Naive thymus-derived CD8-positive, alpha-beta T cell (primary cell): ENCODE results near the gene PCSK4. TPM values are rescaled to one million over a fixed set of nuclear protein-coding genes. Genes with fewer than 3 reads are reported as not detected.
"Not testable (repeated sequence)": the region's sequence is repeated elsewhere in the genome, so short reads cannot be mapped to it uniquely, and the experiment has no call there.

Experiments used
- ATAC-seq, 2 donors: fragments of 150-1000 bp; cut with Tn5 transposase in 1 of 2; sonication (Bioruptor Pico), chemical (Tn5 transposase) in 1 of 2; 1 replicate in 1 of 2; 2 replicates in 1 of 2; pipeline ENCODE4 v1.10.0; 2021; ENCODE audit warnings: mild to moderate bottlenecking in 2 of 2, moderate library complexity in 2 of 2
- POLR2A ChIA-PET: fragments of 350-600 bp; sonication (Branson Sonifier 250); formaldehyde crosslinking; loops from one replicate; lab custom pipeline; 2021; ENCODE audit warnings: antibody characterized with exemption; lab: Charles Lee
- DNase-seq, 10 donors: peaks; one replicate each; pipeline versions ENCODE4 v3.0.0 to v3.0.0-alpha.2; 2020 to 2022
- H3K27ac Mint-ChIP-seq, 10 donors: one replicate each; pipeline ENCODE4 v1.8.0; 2020 to 2022; ENCODE audit warnings: mild to moderate bottlenecking in 10 of 10, mixed read lengths in 10 of 10, moderate library complexity in 4 of 10, inconsistent platforms in 1 of 10
- H3K27me3 Mint-ChIP-seq, 5 donors: one replicate each; pipeline ENCODE4 v1.8.0; 2021 to 2022; ENCODE audit warnings: mixed read lengths in 5 of 5
- H3K36me3 Mint-ChIP-seq, 3 donors: one replicate each; pipeline ENCODE4 v1.8.0; 2020 to 2022; ENCODE audit warnings: mixed read lengths in 3 of 3, mild to moderate bottlenecking in 2 of 3, inconsistent platforms in 1 of 3
- H3K4me1 Mint-ChIP-seq, 4 donors: one replicate each; pipeline ENCODE4 v1.8.0; 2021 to 2022; ENCODE audit warnings: mixed read lengths in 4 of 4
- H3K4me3 Mint-ChIP-seq, 10 donors: one replicate each; pipeline ENCODE4 v1.8.0; 2020 to 2022; ENCODE audit warnings: mild to moderate bottlenecking in 10 of 10, mixed read lengths in 10 of 10, moderate library complexity in 6 of 10, inconsistent platforms in 1 of 10
- H3K9me3 Mint-ChIP-seq, 9 donors: one replicate each; pipeline ENCODE4 v1.8.0; 2020 to 2022; ENCODE audit warnings: mixed read lengths in 9 of 9, mild to moderate bottlenecking in 3 of 9, inconsistent platforms in 1 of 9, moderate library complexity in 1 of 9
- polyA plus RNA-seq, 3 donors: library from polyadenylated mRNA; unstranded; fragments of 300-500 nt; fragmentation: Illumina TruSeq; gene quantifications; one replicate each; pipeline ENCODE4 v1.2.3, GENCODE V29; 2021
- total RNA-seq, 8 experiments: library from RNA in 2 of 8; stranded (reverse) in 2 of 8; gene quantifications; one replicate each; pipeline ENCODE4 v1.2.3 and lab custom pipeline; 2021 to 2026

The PCSK4 gene
- total and polyA plus RNA-seq, 5 experiments from 2014 or later: 0.35 to 12.0 (median 1.3) TPM

GRCh38 chr19:1478934-1479707, 11.0 kb downstream of the PCSK4 start, which contains the start of gene C19orf25:
Gene C19orf25 (minus strand): TSS chr19:1479215. CDS start chr19:1478903, 312 bp downstream.
- POLR2A ChIA-PET: interaction anchor here (0.6 to 2.3 kb wide), 3 partner anchors 12 to 74 kb away, joined by 3 to 14 read pairs (median 3); partner anchors contain the start of gene REEP6
- H3K4me1 Mint-ChIP-seq: peaks cover 7 to 24% (median 16%) of the 10 kb centered on the region in 4 donors
- no peaks in the 10 kb centered on the region for H3K27me3 Mint-ChIP-seq
- DNase-seq: peak; percentile 82 to 94 (median 86)
- peak; percentile 96 to 98 for ATAC-seq
- H3K36me3 Mint-ChIP-seq: peaks cover 0 to 9% (median 2%) of the 10 kb centered on the region in 3 donors
- peak within 1 kb of the TSS; percentile 93 to 99 (median 97) for H3K27ac Mint-ChIP-seq
- H3K9me3 Mint-ChIP-seq: no peaks in the 10 kb centered on the region
- peak within 1 kb of the TSS; percentile 96 to 100 (median 98) for H3K4me3 Mint-ChIP-seq

- not testable (repeated sequence) for DNase-seq, H3K36me3 Mint-ChIP-seq, ATAC-seq, H3K27me3 Mint-ChIP-seq, H3K9me3 Mint-ChIP-seq
- peak overlapping the region in 8 of 10 donors; percentile 18 to 86 (median 60) for H3K4me3 Mint-ChIP-seq
- H3K27ac Mint-ChIP-seq: peak overlapping the region in 2 of 10 donors; percentile 29 to 43
- H3K4me1 Mint-ChIP-seq: peaks cover 11 to 29% (median 19%) of the 10 kb centered on the region in 4 donors
- POLR2A ChIA-PET: interaction anchor here (0.6 kb wide), 1 partner anchor 14 kb away, joined by 3 read pairs; the partner anchor contains the start of gene REEP6
Measured at GRCh38 chr19:1477056-1477455, 13.1 kb downstream of the PCSK4 start.

GRCh38 chr19:1475751-1476437, 14.3 kb downstream of the PCSK4 start:
- no peaks in the 10 kb centered on the region for H3K27me3 Mint-ChIP-seq
- H3K27ac Mint-ChIP-seq: peak overlapping the region in 1 of 10 donors; percentile 32
- H3K4me1 Mint-ChIP-seq: peaks cover 13 to 37% (median 26%) of the 10 kb centered on the region in 4 donors
- ATAC-seq (no peak), DNase-seq (peak in 1 of 10 donors; percentile 18)
- H3K36me3 Mint-ChIP-seq: peaks cover 0 to 9% (median 2%) of the 10 kb centered on the region in 3 donors
- H3K9me3 Mint-ChIP-seq: no peaks in the 10 kb centered on the region
- POLR2A ChIA-PET: no interaction called here
- no peak overlapping the region for H3K4me3 Mint-ChIP-seq

- H3K4me3 Mint-ChIP-seq: peak overlapping the region in 1 of 10 donors; percentile 51
- peak overlapping the region in 1 of 10 donors; percentile 51 for H3K27ac Mint-ChIP-seq
- no peaks in the 10 kb centered on the region for H3K27me3 Mint-ChIP-seq
- ATAC-seq: no peak
- H3K4me1 Mint-ChIP-seq: peaks cover 14 to 39% (median 30%) of the 10 kb centered on the region in 4 donors
- peaks cover 0 to 9% (median 2%) of the 10 kb centered on the region in 3 donors for H3K36me3 Mint-ChIP-seq
- H3K9me3 Mint-ChIP-seq: no peaks in the 10 kb centered on the region
- no peak for DNase-seq
- POLR2A ChIA-PET: interaction anchor here (1.1 kb wide), 1 partner anchor 16 kb away, joined by 3 read pairs; the partner anchor contains the start of gene REEP6
Measured at GRCh38 chr19:1474765-1475351, 15.3 kb downstream of the PCSK4 start.

GRCh38 chr19:1474011-1474764, 16.0 kb downstream of the PCSK4 start:
- H3K4me1 Mint-ChIP-seq: peaks cover 13 to 36% (median 28%) of the 10 kb centered on the region in 4 donors
- ATAC-seq (no peak), DNase-seq (no peak)
- peak overlapping the region in 1 of 10 donors; percentile 51 for H3K4me3 Mint-ChIP-seq
- H3K9me3 Mint-ChIP-seq: no peaks in the 10 kb centered on the region
- peaks cover 0 to 9% (median 2%) of the 10 kb centered on the region in 3 donors for H3K36me3 Mint-ChIP-seq
- peak overlapping the region in 2 of 10 donors; percentile 51 to 53 for H3K27ac Mint-ChIP-seq
- POLR2A ChIA-PET: interaction anchor here (1.1 to 1.3 kb wide), 2 partner anchors 15 to 17 kb away, joined by 3 to 5 read pairs; partner anchors contain the start of gene REEP6
- no peaks in the 10 kb centered on the region for H3K27me3 Mint-ChIP-seq

- ATAC-seq (no peak), DNase-seq (no peak)
- peaks cover 0 to 3% (median 0%) of the 10 kb centered on the region in 5 donors for H3K27me3 Mint-ChIP-seq
- no peak overlapping the region for H3K27ac Mint-ChIP-seq
- H3K36me3 Mint-ChIP-seq: peaks cover 0 to 7% (median 0%) of the 10 kb centered on the region in 3 donors
- H3K4me3 Mint-ChIP-seq: peak overlapping the region in 2 of 10 donors; percentile 22 to 36
- POLR2A ChIA-PET: interaction anchor here (0.6 to 1.6 kb wide), 4 partner anchors 16 to 1966 kb away, joined by 3 to 7 read pairs (median 4); partner anchors contain the start of gene REEP6
- no peaks in the 10 kb centered on the region for H3K9me3 Mint-ChIP-seq
- H3K4me1 Mint-ChIP-seq: peaks cover 11 to 34% (median 25%) of the 10 kb centered on the region in 4 donors
Measured at GRCh38 chr19:1473085-1473851, 16.9 kb downstream of the PCSK4 start.

GRCh38 chr19:1472231-1473084, 17.7 kb downstream of the PCSK4 start:
- Mint-ChIP-seq H3K9me3 (no peaks in the 10 kb centered on the region), H3K27me3 (peaks cover 0 to 4% (median 0%) of the 10 kb centered on the region in 5 donors), H3K27ac (no peak overlapping the region), H3K4me1 (peaks cover 10 to 30% (median 22%) of the 10 kb centered on the region in 4 donors), H3K4me3 (peak overlapping the region in 7 of 10 donors; percentile 10 to 79 (median 33)), H3K36me3 (peaks cover 0 to 7% (median 0%) of the 10 kb centered on the region in 3 donors)
- DNase-seq (no peak), ATAC-seq (no peak)
- POLR2A ChIA-PET: interaction anchor here (0.6 to 1.9 kb wide), 7 partner anchors 17 to 425 kb away, joined by 3 to 14 read pairs (median 6); partner anchors contain the start of genes FAM174C and REEP6

GRCh38 chr19:1471515-1472160, 18.5 kb downstream of the PCSK4 start:
- no peaks in the 10 kb centered on the region for H3K9me3 Mint-ChIP-seq
- POLR2A ChIA-PET: interaction anchor here (0.6 to 1.9 kb wide), 10 partner anchors 16 to 426 kb away, joined by 3 to 14 read pairs (median 4); partner anchors contain the start of genes FAM174C and REEP6
- no peak overlapping the region for H3K27ac Mint-ChIP-seq
- peaks cover 0 to 7% (median 0%) of the 10 kb centered on the region in 5 donors for H3K27me3 Mint-ChIP-seq
- DNase-seq (peak in 3 of 10 donors; percentile 13 to 31 (median 30)), ATAC-seq (peak; percentile 13 to 15)
- peak overlapping the region in 8 of 10 donors; percentile 52 to 80 (median 74) for H3K4me3 Mint-ChIP-seq
- peaks cover 9 to 25% (median 18%) of the 10 kb centered on the region in 4 donors for H3K4me1 Mint-ChIP-seq
- H3K36me3 Mint-ChIP-seq: peaks cover 0 to 2% (median 0%) of the 10 kb centered on the region in 3 donors

- H3K4me1 Mint-ChIP-seq: peaks cover 9 to 22% (median 17%) of the 10 kb centered on the region in 4 donors
- ATAC-seq: peak; percentile 21 to 33
- DNase-seq: peak in 1 of 10 donors; percentile 13
Measured at GRCh38 chr19:1471010-1471514, 19.1 kb downstream of the PCSK4 start.

More at GRCh38 chr19:1471010-1471514, 19.1 kb downstream of the PCSK4 start:
- no peaks in the 10 kb centered on the region for H3K9me3 Mint-ChIP-seq
- H3K36me3 Mint-ChIP-seq: no peaks in the 10 kb centered on the region
- POLR2A ChIA-PET: interaction anchor here (0.9 to 1.9 kb wide), 7 partner anchors 16 to 196 kb away, joined by 3 to 14 read pairs (median 3); partner anchors contain the start of genes FAM174C and RPS15
- H3K27me3 Mint-ChIP-seq: peaks cover 0 to 7% (median 0%) of the 10 kb centered on the region in 5 donors
- no peak overlapping the region for H3K27ac Mint-ChIP-seq
- peak overlapping the region; percentile 42 to 80 (median 74) for H3K4me3 Mint-ChIP-seq
